Fibroblast of the aortic adventitia (primary cell): ENCODE measurements around the gene MT3. TPM values are rescaled to one million over a fixed set of nuclear protein-coding genes. Genes with fewer than 3 reads are reported as not detected.

Experiments
- DNase-seq: peaks from one replicate; pipeline ENCODE4 v3.0.0-alpha.2; 2010; ENCODE audit warnings: low read depth
- H3K4me3 ChIP-seq: 2 replicates; pipeline ENCODE4 v1.5.1; 2011; ENCODE audit warnings: low read depth, mild to moderate bottlenecking, control low read depth, low read length, moderate library complexity
- CTCF ChIP-seq: IDR thresholded peaks from 2 replicates; pipeline ENCODE4 v1.5.1; 2011; ENCODE audit warnings: mild to moderate bottlenecking, low read length, control low read depth, inconsistent platforms; ENCODE audit not compliant: insufficient read depth
- total RNA-seq: library from RNA; depleted of rRNA; stranded (reverse); fragments of >200 nt; gene quantifications from 2 replicates; pipeline ENCODE4 v1.2.3, GENCODE V29; 2012; ENCODE audit warnings: low replicate concordance

Gene MT3
- not detected in 2 replicates for total RNA-seq

GRCh38 chr16:56589141-56590039 is at the start of gene MT3:
TSS of gene MT3 (plus strand) at chr16:56589528. CDS start at chr16:56589591, 63 bp downstream.
- H3K4me3 ChIP-seq = peak within 1 kb of the TSS; percentile 50
- TF ChIP-seq CTCF = no peak
- no peak for DNase-seq

- no peak overlapping the region for H3K4me3 ChIP-seq
- DNase-seq = no peak
- no peak for TF ChIP-seq CTCF
These were observed 49.7 kb upstream of the MT3 start for GRCh38 chr16:56539656-56540055.

DNA sequence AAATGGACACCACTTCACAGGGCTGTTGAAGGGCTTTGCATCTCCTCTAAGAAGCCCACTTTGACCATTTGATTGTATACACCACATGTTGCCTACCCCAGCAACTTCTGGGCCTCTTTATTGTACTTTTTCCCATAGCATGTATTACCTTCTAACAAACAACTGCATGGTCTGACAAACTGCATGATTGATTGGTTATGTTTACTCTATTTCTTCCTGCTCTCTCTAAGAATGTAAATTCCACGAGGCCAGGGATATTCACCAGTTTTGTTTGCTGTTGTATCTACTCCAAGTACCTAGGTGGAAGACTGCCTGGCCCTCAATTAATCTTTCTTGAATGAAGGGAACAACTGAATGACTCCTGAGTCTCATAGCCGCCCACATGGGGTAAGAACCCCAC is 47.3 kb upstream of the MT3 start:
- no peak overlapping the region for H3K4me3 ChIP-seq
- no peak for TF ChIP-seq CTCF
- DNase-seq = no peak

- no peak overlapping the region for H3K4me3 ChIP-seq
- peak; percentile 23 for DNase-seq
- no peak for TF ChIP-seq CTCF
These were observed 42.0 kb upstream of the MT3 start for GRCh38 chr16:56547120-56547948.

- H3K4me3 ChIP-seq = no peak overlapping the region
- no peak for TF ChIP-seq CTCF
- DNase-seq = no peak
These were observed 41.3 kb upstream of the MT3 start for GRCh38 chr16:56547949-56548567.

GRCh38 chr16:56549161-56549560 is 40.2 kb upstream of the MT3 start:
- DNase-seq = no peak
- TF ChIP-seq CTCF = no peak
- H3K4me3 ChIP-seq = no peak overlapping the region
